Subcutaneous adipose tissue (tissue), 4 donors: ENCODE data around the gene ABHD8. TPM values are rescaled to one million over a fixed set of nuclear protein-coding genes. Genes with fewer than 3 reads are reported as not detected.

ENCODE experiments used
- CTCF ChIP-seq: fragments of 450-650 bp; IDR thresholded peaks from one replicate; pipeline ENCODE4 v1.5.1; 2016; ENCODE audit warnings: low read depth, mild to moderate bottlenecking, control low read depth, antibody characterized with exemption, moderate library complexity
- total RNA-seq, 4 donors: library from RNA; depleted of rRNA; stranded (reverse); fragments of >200 nt; gene quantifications; one replicate each; pipeline ENCODE4 v1.1.0, GENCODE V29; 2016

ABHD8 gene
- total RNA-seq, 4 donors from 2014 or later, result 6.2 to 17.5 (median 12.1) TPM

- no peak for TF ChIP-seq CTCF
These were observed 9.0 kb downstream of the ABHD8 start for GRCh38 chr19:17294051-17294891.

DNA sequence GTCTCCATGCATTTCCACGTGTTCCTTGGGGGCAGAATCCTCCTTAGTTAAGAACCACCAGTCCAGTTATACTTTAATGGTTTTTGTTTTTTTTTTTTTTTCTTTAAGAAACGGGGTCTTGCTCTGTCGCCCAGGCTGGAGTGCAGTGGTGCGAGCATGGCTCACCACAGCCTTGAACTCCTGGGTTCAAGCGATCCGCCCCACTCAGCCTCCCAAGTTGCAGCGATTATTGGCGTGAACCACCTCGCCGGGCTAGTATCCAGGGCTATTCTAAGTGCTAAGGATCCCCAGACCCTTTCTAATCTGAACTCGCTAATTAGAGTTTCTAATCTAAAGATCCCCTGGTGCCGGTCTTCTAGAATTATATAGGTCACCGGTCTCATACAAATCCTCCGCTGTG, 9.6 kb downstream of the ABHD8 start:
- TF ChIP-seq CTCF, result no peak

- TF ChIP-seq CTCF, result no peak
These were observed 10.7 kb downstream of the ABHD8 start for GRCh38 chr19:17292301-17293074.

GRCh38 chr19:17289489-17289888, 13.7 kb downstream of the ABHD8 start:
- TF ChIP-seq CTCF, result no peak

DNA sequence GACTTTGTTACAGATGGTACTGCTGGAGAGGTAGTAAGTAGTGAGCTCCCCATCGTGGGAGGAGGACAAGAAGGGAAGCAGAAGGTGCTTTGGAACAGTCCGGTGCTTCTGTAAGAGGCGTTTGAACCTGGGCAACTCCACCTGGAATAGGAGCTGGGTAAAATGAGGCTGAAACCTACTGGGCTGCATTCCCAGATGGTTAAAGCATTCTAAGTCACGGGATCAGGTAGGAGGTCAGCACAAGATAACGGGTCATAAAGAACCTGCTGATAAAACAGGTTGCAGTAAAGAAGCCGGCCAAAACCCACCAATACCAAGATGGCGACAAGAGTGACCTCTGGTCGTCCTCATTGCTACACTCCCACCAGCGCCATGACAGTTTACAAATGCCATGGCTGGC, 16.5 kb downstream of the ABHD8 start:
- no peak for TF ChIP-seq CTCF

GRCh38 chr19:17286263-17286662, 17.0 kb downstream of the ABHD8 start:
- TF ChIP-seq CTCF, result no peak

DNA sequence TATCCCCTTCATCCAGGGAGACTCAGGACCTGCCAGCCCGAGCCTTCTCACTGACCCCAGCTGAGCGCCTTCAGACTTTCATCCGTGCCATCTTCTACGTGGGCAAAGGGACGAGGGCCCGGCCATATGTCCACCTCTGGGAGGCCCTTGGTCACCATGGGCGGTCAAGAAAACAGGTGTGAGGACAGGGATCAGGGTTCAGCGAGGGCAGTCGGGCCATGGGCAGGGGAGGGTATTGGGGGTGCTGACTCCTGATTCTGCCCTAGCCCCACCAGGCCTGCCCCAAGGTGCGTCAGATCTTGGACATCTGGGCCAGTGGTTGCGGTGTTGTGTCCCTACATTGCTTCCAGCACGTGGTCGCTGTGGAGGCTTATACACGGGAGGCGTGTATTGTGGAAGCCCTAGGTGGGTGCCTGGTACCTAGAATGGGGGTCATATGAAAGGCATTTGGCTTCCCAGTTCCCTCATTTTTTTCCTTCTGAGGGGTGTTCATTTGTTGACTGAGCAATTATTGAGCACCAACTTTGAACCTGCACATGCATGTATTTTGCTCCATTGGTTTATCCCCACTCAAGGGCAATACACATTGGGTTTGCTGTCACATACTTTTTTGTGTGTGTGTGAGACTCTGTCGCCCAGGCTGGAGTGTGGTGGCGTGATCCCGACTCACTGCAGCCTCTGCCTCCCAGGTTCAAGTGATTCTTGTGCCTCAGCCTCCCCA, 17.6 kb downstream of the ABHD8 start:
- no peak for TF ChIP-seq CTCF
